ENCODE measurements around the gene MFSD1. TPM values are rescaled to one million over a fixed set of nuclear protein-coding genes. Genes with fewer than 3 reads are reported as not detected.

Gene MFSD1
- total RNA-seq, 1 donor from 2014 or later = 16.0 TPM

- Mint-ChIP-seq H3K27ac (no peak overlapping the region), H3K4me1 (no peaks in the 10 kb centered on the region), H3K36me3 (no peaks in the 10 kb centered on the region), H3K4me3 (no peak overlapping the region), H3K9me3 (no peaks in the 10 kb centered on the region), H3K27me3 (ENCODE audit: insufficient read depth, low read depth) (peaks cover 14% of the 10 kb centered on the region)
- Histone ChIP-seq H3K9me3 (ENCODE audit: low read depth) (no peaks in the 10 kb centered on the region), H3K4me3 (no peak overlapping the region), H3K9ac (no peak overlapping the region), H2AFZ (replicated peaks) (no peak overlapping the region), H3K36me3 (no peaks in the 10 kb centered on the region), H4K20me1 (ENCODE audit: low read depth) (no peaks in the 10 kb centered on the region), H3K27ac (no peak overlapping the region), H3F3A (ENCODE audit: low read depth) (no peaks in the 10 kb centered on the region), H3K79me2 (ENCODE audit: low read depth) (no peaks in the 10 kb centered on the region), H3K4me2 (no peak overlapping the region), H3K4me1 (peaks cover 4% of the 10 kb centered on the region), H3K27me3 (no peaks in the 10 kb centered on the region)
- no peak for TF ChIP-seq CTCF (IDR thresholded peaks at IDR 0.05)
- TF ChIP-seq EZH2 (IDR thresholded peaks at IDR 0.05) = no peak
- TF ChIP-seq EZH2phosphoT487 (IDR thresholded peaks at IDR 0.05) = no peak
- DNase-seq (ENCODE audit: low spot score) = no peak
Observed at GRCh38 chr3:158841387-158841786, 39.5 kb downstream of the MFSD1 start.

GRCh38 chr3:158842976-158843375, 41.1 kb downstream of the MFSD1 start:
- Histone ChIP-seq H2AFZ (replicated peaks) (no peak overlapping the region), H3K9ac (no peak overlapping the region), H3K4me2 (no peak overlapping the region), H3F3A (ENCODE audit: low read depth) (no peaks in the 10 kb centered on the region), H3K9me3 (ENCODE audit: low read depth) (no peaks in the 10 kb centered on the region), H3K4me3 (no peak overlapping the region), H3K27ac (no peak overlapping the region), H4K20me1 (ENCODE audit: low read depth) (no peaks in the 10 kb centered on the region), H3K79me2 (ENCODE audit: low read depth) (no peaks in the 10 kb centered on the region), H3K4me1 (peaks cover 7% of the 10 kb centered on the region), H3K27me3 (no peaks in the 10 kb centered on the region), H3K36me3 (no peaks in the 10 kb centered on the region)
- no peak for DNase-seq (ENCODE audit: low spot score)
- Mint-ChIP-seq H3K4me1 (peaks cover 2% of the 10 kb centered on the region), H3K4me3 (no peak overlapping the region), H3K36me3 (no peaks in the 10 kb centered on the region), H3K27me3 (ENCODE audit: insufficient read depth, low read depth) (peaks cover 14% of the 10 kb centered on the region), H3K27ac (no peak overlapping the region), H3K9me3 (no peaks in the 10 kb centered on the region)
- TF ChIP-seq CTCF (IDR thresholded peaks at IDR 0.05) (no peak), EZH2phosphoT487 (IDR thresholded peaks at IDR 0.05) (no peak), EZH2 (IDR thresholded peaks at IDR 0.05) (no peak)

- DNase-seq (ENCODE audit: low spot score) = peak; percentile 66
- H3K9ac ChIP-seq = no peak overlapping the region
- no peaks in the 10 kb centered on the region for H3K36me3 Mint-ChIP-seq
- peaks cover 6% of the 10 kb centered on the region for H3K4me1 ChIP-seq
- H3K9me3 ChIP-seq (ENCODE audit: low read depth) = no peaks in the 10 kb centered on the region
- no peak overlapping the region for H3K4me3 Mint-ChIP-seq
- H4K20me1 ChIP-seq (ENCODE audit: low read depth) = no peaks in the 10 kb centered on the region
- TF ChIP-seq CTCF (IDR thresholded peaks at IDR 0.05) (peak; percentile 84), EZH2 (IDR thresholded peaks at IDR 0.05) (no peak), EZH2phosphoT487 (IDR thresholded peaks at IDR 0.05) (no peak)
- H3K9me3 Mint-ChIP-seq = no peaks in the 10 kb centered on the region
- H3K4me3 ChIP-seq = no peak overlapping the region
- no peaks in the 10 kb centered on the region for H3K79me2 ChIP-seq (ENCODE audit: low read depth)
- no peak overlapping the region for H3K4me2 ChIP-seq
- H2AFZ ChIP-seq (replicated peaks) = no peak overlapping the region
- H3K27ac ChIP-seq = no peak overlapping the region
- peaks cover 7% of the 10 kb centered on the region for H3K4me1 Mint-ChIP-seq
- no peak overlapping the region for H3K27ac Mint-ChIP-seq
- no peaks in the 10 kb centered on the region for H3F3A ChIP-seq (ENCODE audit: low read depth)
- H3K27me3 ChIP-seq = no peaks in the 10 kb centered on the region
- peaks cover 14% of the 10 kb centered on the region for H3K27me3 Mint-ChIP-seq (ENCODE audit: insufficient read depth, low read depth)
- no peaks in the 10 kb centered on the region for H3K36me3 ChIP-seq
Observed at GRCh38 chr3:158845765-158846350, 44.0 kb downstream of the MFSD1 start.
